HG03060 (cell line): ENCODE results near the gene DHRS3.
"Not testable (repeated sequence)": the region's sequence is repeated elsewhere in the genome, so short reads cannot be mapped to it uniquely, and the experiment has no call there.

Experiments used
- ATAC-seq: cut with Tn5 transposase; IDR thresholded peaks from one replicate; pipeline ENCODE4 v1.9.1; 2021; ENCODE audit warnings: low read depth, moderate number of reproducible peaks; ENCODE audit not compliant: unreplicated experiment

Gene DHRS3

DNA sequence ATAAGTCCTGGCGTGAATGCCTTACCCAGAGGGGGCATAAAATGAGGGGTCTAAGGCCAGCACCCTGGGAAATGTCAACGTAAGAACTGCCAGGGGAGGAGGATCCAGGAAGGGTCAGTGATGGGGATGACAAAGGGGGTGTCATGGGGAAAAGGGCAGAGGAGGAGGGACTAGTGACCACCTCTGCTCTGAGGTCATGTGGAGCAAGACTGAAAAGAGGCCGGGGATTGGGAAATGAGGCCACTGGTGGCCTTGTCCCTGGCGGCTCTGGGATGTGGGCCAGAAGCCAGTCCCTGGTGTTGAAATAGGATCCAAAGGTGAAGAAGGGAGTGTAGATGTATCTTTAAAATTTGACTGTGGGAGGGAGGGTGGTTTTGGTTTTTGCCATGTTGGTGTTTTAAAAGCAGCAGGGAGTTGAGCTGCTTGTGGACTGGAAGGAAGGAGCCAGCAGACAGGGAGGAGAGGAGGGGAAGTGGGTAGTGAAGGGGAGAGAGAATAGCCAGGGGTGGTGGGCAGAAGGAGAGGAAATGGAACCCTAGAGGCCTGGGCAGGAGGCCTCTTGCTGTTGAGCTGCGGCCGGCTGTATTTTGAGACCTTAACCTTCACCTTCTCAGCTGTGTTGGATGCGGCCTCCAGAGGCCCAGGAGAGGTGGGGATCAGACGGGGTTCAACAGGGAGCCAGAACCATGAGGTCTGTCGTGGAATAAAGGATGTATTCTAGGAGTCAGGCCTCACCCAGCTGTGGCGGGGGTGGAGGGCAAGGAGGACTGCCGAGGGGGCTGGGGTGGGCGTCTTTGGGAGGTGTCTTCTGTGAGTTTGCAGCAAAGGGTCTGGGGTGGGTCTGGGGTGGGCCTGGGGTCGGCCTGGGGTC is 92.5 kb downstream of the DHRS3 start:
- no peak for ATAC-seq

DNA sequence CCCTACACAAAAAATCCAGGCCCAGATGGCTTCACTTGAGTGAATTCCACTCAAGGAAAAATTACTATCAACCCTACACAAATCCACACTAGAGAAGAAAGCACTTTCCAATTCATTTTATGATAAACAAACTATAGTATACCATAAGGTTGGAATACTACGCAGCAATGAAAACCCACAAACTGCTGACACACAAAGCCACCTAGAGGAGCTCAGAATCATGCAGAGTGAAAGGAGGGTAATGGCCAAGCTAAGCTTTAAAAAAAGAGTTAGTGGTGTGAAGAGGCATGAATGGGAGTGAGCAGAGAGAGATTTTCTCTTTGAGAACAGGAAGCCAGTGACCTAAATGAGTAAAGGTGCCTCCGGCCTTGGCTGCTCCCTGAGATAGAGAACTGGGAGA is 93.7 kb downstream of the DHRS3 start:
- no peak for ATAC-seq

GRCh38 chr1:12522780-12523179 is 95.2 kb downstream of the DHRS3 start:
- not testable (repeated sequence) for ATAC-seq

DNA sequence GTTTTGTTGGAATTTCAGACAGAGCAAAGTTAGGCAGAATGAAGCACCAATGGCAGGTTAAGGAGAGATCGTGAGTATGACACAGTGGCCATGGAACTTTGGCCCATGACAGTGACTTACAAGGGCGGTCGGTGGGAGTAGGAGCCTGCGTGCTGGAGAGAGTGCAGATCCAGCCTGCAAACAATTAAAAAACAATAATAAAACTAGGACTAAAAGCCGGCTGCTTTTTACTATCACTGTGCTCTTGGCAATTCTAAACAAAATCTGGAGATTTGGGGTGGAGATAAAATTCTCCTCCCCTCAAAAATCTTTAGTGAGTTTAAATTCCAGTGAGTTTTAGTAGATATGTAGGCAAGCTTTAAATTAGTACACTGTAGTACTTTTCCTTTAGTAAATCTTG is 96.9 kb downstream of the DHRS3 start:
- ATAC-seq, result no peak

GRCh38 chr1:12519693-12520364 is 98.2 kb downstream of the DHRS3 start:
- no peak for ATAC-seq

GRCh38 chr1:12518931-12519692 is 98.9 kb downstream of the DHRS3 start:
- ATAC-seq, result no peak
